HG03064 (cell line): ENCODE measurements around the gene ST8SIA3.
"Not testable (repeated sequence)": the region's sequence is repeated elsewhere in the genome, so short reads cannot be mapped to it uniquely, and the experiment has no call there.

Experiments used
- ATAC-seq: cut with Tn5 transposase; IDR thresholded peaks from one replicate; pipeline ENCODE4 v1.9.1; 2021; ENCODE audit warnings: low read depth; ENCODE audit not compliant: unreplicated experiment

Gene ST8SIA3

DNA sequence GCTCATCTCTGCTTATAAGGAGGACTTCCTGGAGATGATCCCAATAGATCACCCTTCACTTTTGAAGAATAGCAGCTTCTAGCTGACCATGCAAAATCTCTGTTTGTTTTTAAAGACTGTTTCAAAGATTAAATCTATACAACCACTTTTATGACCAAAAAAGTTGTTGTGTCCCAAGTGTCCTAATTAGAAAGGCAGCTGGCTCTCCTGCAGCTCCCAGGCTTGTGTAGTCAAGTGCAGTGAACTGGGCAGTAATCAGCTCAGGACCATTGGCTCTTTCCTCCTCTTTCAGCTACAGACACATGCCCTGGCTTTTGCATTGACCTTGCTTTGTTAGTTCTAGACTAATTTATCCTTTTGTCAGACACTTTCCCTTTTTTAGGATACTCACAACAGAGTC lies 10.4 kb downstream of the ST8SIA3 start:
- no peak for ATAC-seq

DNA sequence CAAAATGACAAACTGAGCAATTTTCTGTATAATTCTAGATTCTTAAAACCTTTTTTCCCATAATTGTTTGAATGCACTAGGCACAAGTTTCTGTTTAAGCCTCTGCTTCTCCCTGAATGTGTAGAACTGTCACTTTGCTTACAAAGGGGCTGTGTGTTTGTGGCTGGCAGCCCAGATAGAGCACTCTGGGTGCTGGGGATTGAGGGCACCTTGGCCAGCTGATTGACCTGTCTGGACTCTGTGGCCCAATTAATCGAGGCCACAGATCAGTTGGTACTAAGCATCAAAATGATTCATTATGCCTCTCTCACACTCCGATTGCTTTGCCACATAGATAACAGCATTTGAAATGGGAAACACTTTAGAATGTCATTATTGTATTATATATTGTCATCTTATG lies 12.1 kb downstream of the ST8SIA3 start:
- no peak for ATAC-seq

DNA sequence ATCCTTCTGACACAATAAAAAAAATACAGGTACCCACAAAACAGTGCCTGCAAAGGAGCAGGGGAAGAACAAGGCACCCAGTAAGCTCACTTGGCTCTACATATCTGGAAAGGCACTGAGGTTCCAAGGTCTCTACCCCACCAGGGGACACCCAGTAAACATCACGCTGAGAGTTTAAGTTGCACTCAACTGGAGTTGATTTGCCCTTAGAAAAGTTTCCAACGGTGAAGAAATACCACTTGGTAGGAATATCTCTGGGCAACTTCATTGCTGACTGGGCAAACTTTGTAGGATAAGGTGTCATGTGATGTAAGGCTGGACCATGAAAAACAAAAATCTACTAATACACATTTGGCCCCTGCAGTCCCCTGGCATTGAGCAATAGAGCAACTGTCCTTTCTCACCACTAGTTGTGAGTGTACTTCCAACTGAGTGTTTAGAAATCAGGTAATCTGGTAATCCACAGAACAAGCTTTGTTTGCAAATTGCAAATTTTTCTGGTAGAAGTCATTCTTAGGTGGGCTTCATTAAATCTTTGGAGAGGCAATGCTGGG lies 14.2 kb downstream of the ST8SIA3 start:
- no peak for ATAC-seq

DNA sequence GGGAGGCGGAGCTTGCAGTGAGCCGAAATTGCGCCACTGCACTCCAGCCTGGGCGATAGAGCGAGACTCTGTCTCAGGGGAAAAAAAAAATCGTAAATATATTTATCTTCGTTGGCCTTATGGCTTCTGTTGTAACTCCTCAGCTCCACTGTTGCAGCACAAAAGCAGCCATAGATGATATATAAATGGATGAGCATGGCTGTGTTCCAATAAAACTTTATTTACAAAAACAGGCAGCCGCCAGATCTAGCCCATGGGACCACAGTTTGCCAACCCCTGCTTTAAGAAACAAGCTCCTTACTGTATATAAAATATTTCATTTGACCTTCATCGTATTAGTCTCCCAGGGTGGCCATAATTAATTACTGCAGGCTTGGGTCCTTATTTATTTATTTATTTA lies 20.1 kb downstream of the ST8SIA3 start:
- ATAC-seq: no peak

DNA sequence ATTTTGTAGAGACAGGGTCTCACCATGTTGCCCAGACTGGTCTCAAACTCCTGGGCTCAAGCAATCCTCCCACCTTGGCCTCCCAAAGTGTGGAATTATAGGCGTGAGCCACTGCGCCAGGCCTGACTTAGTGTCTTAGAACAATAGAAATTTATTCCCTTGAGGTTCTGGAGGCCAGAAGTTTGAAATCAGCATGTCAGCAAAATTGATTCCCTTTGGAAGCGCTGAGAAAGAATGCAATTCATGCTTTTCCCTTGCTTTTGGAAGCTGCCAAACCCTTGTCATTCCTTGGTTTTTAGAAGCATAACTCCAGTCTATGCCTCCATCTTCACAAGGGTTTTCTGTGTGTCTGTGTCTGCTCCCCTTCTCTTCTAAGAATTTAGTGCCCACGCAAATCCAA lies 20.7 kb downstream of the ST8SIA3 start:
- ATAC-seq: no peak

DNA sequence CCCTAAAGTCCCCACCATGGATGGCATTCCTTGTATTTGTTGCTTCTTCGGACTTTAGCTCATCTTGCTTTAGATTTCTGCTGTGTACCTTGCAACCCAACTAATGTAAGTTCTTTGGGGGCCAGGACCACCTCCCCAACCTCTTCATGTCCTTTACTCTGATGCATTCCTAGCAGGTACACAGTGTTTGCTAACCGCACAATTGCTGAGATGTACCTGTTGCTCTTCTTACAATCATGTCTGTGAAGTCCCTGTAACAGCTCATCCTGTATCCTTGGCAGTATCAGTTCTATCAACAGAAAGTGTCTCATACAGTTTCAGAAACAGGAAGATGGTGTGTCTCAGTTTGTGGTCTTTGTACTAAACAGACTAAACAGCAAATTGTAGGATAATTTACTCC lies 24.1 kb downstream of the ST8SIA3 start:
- no peak for ATAC-seq

DNA sequence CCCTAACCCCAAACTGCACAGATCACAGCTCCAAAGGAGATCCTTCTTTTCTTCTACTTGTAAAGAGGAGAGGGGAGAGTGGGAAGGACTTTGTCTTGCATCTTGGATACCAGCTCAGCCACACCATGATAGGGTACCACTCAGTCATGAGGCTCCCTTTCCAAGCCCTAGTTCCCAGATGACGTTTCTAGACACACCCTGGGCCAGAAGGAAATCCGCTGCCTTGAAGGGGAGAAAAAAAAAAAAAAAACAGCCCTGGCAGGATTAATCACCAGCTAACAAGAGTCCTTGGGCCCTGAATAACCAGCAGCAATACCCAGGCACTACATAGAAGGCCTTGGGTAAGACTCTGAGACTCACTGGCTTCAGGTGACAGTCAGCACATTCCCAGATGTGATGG lies 36.9 kb downstream of the ST8SIA3 start:
- no peak for ATAC-seq

DNA sequence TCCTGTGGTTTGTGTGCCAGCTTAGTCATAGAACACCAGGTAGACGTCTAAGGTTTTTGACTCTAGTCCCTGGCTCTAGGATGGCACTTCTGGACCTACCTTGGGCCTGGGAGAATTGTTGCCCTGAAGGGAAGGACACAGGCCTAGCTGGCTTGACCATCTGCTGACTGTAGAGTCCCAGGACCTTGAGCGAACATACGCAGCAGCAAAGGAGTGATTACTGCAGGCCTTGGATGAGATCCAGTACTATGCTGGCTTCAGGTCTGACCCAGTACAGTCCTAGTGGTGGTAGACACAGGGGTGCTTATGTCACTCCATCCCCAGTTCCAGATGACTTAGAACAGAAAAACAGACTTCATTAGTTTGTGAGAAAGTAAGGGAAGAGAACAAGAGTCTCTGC lies 37.7 kb downstream of the ST8SIA3 start:
- no peak for ATAC-seq

- not testable (repeated sequence) for ATAC-seq
These were observed 42.4 kb downstream of the ST8SIA3 start for GRCh38 chr18:57394749-57395148.

DNA sequence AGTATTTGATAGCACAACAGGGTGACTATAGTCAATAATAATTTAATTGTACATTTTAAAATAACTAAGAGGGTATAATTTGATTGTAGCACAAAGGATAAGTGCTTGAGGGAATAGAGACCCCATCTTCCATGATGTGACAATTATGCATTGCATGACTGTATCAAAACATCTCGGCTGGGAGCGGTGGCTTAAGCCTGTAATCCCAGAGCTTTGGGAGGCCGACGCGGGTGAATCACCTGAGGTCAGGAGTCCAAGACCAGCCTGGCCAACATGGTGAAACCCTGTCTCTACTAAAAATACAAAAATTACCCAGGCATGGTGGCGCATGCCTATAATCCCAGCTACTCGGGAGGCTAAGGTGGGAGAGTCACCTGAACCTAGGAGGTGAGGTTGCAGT lies 44.5 kb downstream of the ST8SIA3 start:
- ATAC-seq: not testable (repeated sequence)

DNA sequence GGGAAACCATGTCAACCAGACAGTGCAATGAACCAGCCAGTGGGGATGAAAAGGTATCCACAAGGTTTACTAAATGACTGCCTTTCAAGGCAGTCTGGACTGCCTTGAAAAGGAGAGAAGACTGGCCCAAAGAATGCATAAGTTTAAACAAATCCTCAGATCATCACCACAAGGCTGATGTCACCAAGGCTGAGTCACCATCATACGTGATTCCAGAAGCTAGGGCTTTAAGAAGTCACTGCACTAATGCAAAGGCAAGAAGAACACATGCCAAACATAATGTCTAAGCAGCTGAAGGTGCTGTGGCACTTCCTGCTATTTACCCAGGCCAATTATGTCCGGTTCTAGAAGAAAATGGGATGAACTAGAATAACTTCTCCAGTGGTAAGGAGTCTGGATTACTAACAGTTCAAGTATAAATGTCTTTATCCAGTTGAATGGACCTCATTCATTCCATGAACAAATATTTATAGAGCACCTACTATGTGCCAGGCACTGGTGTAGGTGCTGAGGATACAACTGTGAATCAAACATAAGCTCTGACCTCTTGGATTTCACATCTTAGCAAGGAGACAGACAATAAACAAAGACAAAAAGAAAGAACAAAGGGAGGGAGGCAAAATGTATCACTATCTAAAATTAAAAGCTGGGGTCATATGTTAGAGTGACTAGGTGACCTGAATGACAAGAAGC lies 45.2 kb downstream of the ST8SIA3 start:
- ATAC-seq: no peak

DNA sequence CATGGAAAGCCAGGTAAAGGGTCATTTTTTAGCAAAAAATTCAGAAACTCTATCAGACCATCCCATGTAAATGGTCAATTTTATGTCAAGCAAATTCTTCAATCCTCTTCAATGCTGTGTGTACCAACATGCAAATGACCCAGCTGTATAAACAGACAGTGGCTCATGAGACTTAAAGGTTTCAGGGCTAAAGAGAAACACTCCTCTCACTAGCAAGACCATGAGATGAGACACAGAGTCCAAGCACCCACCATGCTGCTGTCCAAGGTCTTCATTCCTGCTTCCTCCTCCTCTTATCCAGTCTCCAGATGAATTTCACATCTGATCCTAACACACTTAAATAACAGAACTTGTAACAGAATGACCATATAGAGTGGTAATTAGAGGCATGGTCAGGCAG lies 52.0 kb downstream of the ST8SIA3 start:
- no peak for ATAC-seq

- ATAC-seq: no peak
These were observed 57.3 kb downstream of the ST8SIA3 start for GRCh38 chr18:57409650-57410049.

GRCh38 chr18:57410749-57411148 lies 58.4 kb downstream of the ST8SIA3 start:
- ATAC-seq: no peak

GRCh38 chr18:57416542-57416941 lies 64.2 kb downstream of the ST8SIA3 start:
- no peak for ATAC-seq
